GM23338 (cell line): ENCODE results near the gene DOCK1.

Experiments used
- CREB1 ChIP-seq: fragments of 250-450 bp; sonication (Bioruptor Pico); IDR thresholded peaks from 2 replicates; pipeline ENCODE4 v1.5.0; 2020; ENCODE audit warnings: low read depth, mild to moderate bottlenecking, moderate library complexity
- ETS1 ChIP-seq: IDR thresholded peaks from 2 replicates; pipeline ENCODE4 v1.6.1; 2016; ENCODE audit warnings: antibody characterized with exemption
- EZH2 ChIP-seq: fragments of 200-600 bp; sonication (generic); IDR thresholded peaks from one replicate; pipeline ENCODE4 v1.8.0; 2017; ENCODE audit warnings: antibody characterized with exemption, mild to moderate bottlenecking, low read depth; ENCODE audit not compliant: unreplicated experiment
- EZH2phosphoT487 ChIP-seq: fragments of 200-600 bp; sonication (generic); IDR thresholded peaks from one replicate; pipeline ENCODE4 v1.8.1; 2018; ENCODE audit warnings: antibody characterized with exemption; ENCODE audit not compliant: unreplicated experiment
- JUNB ChIP-seq: IDR thresholded peaks from one replicate; pipeline ENCODE4 v1.6.1; 2016; ENCODE audit warnings: antibody characterized with exemption; ENCODE audit not compliant: unreplicated experiment
- NANOG ChIP-seq: IDR thresholded peaks from 2 replicates; pipeline ENCODE4 v1.6.1; 2016; ENCODE audit warnings: antibody characterized with exemption, borderline replicate concordance
- POLR2AphosphoS5 ChIP-seq: IDR thresholded peaks from 2 replicates; pipeline ENCODE4 v1.6.1; 2016; ENCODE audit warnings: antibody characterized with exemption, low read depth
- REST ChIP-seq: IDR thresholded peaks from one replicate; pipeline ENCODE4 v1.6.1; 2018; ENCODE audit warnings: antibody characterized with exemption; ENCODE audit not compliant: unreplicated experiment
- STAT1 ChIP-seq: IDR thresholded peaks from one replicate; pipeline ENCODE4 v1.6.1; 2016; ENCODE audit warnings: antibody characterized with exemption; ENCODE audit not compliant: unreplicated experiment
- ZNF331 ChIP-seq: fragments of 250-450 bp; sonication (Bioruptor Pico); IDR thresholded peaks from 2 replicates; pipeline ENCODE4 v1.5.0; 2020; ENCODE audit warnings: low read depth, mild to moderate bottlenecking, moderate library complexity
- TF ChIP-seq, protein P1 (sequence below), 2 experiments: fragments of 200-600 bp in 1 of 2; sonication (generic) in 1 of 2; conservative IDR thresholded peaks; 2 replicates each; pipeline versions ENCODE4 v1.5.1 to v1.6.1; 2016 to 2017; ENCODE audit warnings: antibody characterized with exemption in 2 of 2, low read depth in 2 of 2, mild to moderate bottlenecking in 2 of 2, moderate library complexity in 1 of 2

- TF ChIP-seq, protein P1, sequence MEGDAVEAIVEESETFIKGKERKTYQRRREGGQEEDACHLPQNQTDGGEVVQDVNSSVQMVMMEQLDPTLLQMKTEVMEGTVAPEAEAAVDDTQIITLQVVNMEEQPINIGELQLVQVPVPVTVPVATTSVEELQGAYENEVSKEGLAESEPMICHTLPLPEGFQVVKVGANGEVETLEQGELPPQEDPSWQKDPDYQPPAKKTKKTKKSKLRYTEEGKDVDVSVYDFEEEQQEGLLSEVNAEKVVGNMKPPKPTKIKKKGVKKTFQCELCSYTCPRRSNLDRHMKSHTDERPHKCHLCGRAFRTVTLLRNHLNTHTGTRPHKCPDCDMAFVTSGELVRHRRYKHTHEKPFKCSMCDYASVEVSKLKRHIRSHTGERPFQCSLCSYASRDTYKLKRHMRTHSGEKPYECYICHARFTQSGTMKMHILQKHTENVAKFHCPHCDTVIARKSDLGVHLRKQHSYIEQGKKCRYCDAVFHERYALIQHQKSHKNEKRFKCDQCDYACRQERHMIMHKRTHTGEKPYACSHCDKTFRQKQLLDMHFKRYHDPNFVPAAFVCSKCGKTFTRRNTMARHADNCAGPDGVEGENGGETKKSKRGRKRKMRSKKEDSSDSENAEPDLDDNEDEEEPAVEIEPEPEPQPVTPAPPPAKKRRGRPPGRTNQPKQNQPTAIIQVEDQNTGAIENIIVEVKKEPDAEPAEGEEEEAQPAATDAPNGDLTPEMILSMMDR (conservative IDR thresholded peaks at IDR 0.05; ENCODE audit: low read depth in 2 of 2), result no peak
- TF ChIP-seq ETS1, result no peak
- no peak for TF ChIP-seq EZH2phosphoT487
- TF ChIP-seq POLR2AphosphoS5, result no peak
- no peak for TF ChIP-seq JUNB
- no peak for TF ChIP-seq EZH2
- no peak for TF ChIP-seq CREB1 (CRISPR knock-in tag)
- no peak for TF ChIP-seq REST
- TF ChIP-seq ZNF331 (CRISPR knock-in tag), result no peak
- no peak for TF ChIP-seq STAT1
- TF ChIP-seq NANOG, result no peak
Observed at GRCh38 chr10:127275272-127275671, 370.0 kb downstream of the DOCK1 start.
